Mesothelial cell of epicardium (in vitro differentiated cells): ENCODE measurements around the gene BAZ1B. TPM values are rescaled to one million over a fixed set of nuclear protein-coding genes. Genes with fewer than 3 reads are reported as not detected.

Experiments used
- DNase-seq, 2 experiments: peaks; one replicate each; pipeline ENCODE4 v3.0.0; 2021; ENCODE audit warnings: low spot score in 2 of 2; ENCODE audit not compliant: unreplicated experiment in 2 of 2
- H3K27ac Mint-ChIP-seq: 2 replicates; pipeline ENCODE4 v1.8.0; 2021; ENCODE audit warnings: mixed read lengths
- H3K27me3 Mint-ChIP-seq: 2 replicates; pipeline ENCODE4 v1.8.0; 2021; ENCODE audit warnings: low read depth, mixed read lengths
- H3K36me3 Mint-ChIP-seq: 2 replicates; pipeline ENCODE4 v1.8.0; 2021; ENCODE audit warnings: mixed read lengths
- H3K4me1 Mint-ChIP-seq: 2 replicates; pipeline ENCODE4 v1.8.0; 2021; ENCODE audit warnings: mixed read lengths
- H3K4me3 Mint-ChIP-seq: 2 replicates; pipeline ENCODE4 v1.8.0; 2021; ENCODE audit warnings: mild to moderate bottlenecking, moderate library complexity, mixed read lengths
- H3K9me3 Mint-ChIP-seq: 2 replicates; pipeline ENCODE4 v1.8.0; 2021; ENCODE audit warnings: mixed read lengths
- total RNA-seq: library from RNA; stranded (reverse); gene quantifications from 3 replicates; pipeline ENCODE4 v1.2.1, GENCODE V29; 2021
- TF ChIP-seq, protein P1 (sequence below): fragments of 200-600 bp; sonication (generic); IDR thresholded peaks from one replicate; pipeline ENCODE4 v1.5.0; 2021; ENCODE audit warnings: antibody characterized with exemption; ENCODE audit not compliant: unreplicated experiment

BAZ1B gene
- total RNA-seq, 1 donor from 2014 or later = 77.8 TPM

DNA sequence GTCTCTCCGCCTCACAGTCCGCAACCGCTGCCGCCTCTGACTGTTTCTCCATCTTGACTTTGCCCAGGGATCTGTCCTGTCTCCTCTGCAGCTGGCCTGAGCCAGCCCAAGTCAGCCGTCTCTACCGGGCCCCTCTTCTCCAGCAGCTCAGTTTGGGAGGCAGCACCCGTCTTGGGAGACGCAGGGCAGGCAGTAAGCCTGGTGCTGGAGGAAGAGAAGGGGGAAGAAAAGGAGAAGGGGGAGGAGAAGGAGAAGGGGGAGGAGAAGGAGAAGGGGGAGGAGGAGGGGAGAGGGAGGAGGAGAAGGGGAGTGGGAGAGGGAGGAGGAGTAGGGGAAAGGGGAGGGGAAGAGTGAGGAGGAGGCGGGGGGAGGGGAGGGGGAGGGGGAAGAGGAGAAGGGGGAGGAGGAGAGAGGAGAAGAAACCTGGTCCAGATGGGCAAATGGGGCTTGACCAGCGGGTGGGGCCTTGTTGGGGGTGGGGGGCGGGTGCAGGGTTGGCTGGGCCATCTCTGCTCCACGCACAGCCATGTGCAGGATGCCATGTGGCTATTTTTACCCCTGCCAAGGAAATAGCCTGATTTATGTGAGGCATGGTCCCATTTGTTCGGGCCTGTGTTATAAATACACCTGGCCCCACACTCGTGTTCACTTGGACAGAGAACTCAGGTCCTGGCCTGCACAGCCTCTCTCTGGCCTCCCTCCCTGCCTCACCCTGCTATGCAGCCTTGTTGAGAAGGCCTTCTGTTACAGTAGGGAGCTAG is 124.4 kb downstream of the BAZ1B start:
- no peaks in the 10 kb centered on the region for H3K9me3 Mint-ChIP-seq
- H3K36me3 Mint-ChIP-seq = no peaks in the 10 kb centered on the region
- H3K27ac Mint-ChIP-seq = peak overlapping the region; percentile 37
- DNase-seq = no peak
- peak overlapping the region; percentile 57 for H3K4me3 Mint-ChIP-seq
- peaks cover 4% of the 10 kb centered on the region for H3K4me1 Mint-ChIP-seq
- H3K27me3 Mint-ChIP-seq = peaks cover 3% of the 10 kb centered on the region
- TF ChIP-seq, protein P1, sequence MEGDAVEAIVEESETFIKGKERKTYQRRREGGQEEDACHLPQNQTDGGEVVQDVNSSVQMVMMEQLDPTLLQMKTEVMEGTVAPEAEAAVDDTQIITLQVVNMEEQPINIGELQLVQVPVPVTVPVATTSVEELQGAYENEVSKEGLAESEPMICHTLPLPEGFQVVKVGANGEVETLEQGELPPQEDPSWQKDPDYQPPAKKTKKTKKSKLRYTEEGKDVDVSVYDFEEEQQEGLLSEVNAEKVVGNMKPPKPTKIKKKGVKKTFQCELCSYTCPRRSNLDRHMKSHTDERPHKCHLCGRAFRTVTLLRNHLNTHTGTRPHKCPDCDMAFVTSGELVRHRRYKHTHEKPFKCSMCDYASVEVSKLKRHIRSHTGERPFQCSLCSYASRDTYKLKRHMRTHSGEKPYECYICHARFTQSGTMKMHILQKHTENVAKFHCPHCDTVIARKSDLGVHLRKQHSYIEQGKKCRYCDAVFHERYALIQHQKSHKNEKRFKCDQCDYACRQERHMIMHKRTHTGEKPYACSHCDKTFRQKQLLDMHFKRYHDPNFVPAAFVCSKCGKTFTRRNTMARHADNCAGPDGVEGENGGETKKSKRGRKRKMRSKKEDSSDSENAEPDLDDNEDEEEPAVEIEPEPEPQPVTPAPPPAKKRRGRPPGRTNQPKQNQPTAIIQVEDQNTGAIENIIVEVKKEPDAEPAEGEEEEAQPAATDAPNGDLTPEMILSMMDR = no peak

DNA sequence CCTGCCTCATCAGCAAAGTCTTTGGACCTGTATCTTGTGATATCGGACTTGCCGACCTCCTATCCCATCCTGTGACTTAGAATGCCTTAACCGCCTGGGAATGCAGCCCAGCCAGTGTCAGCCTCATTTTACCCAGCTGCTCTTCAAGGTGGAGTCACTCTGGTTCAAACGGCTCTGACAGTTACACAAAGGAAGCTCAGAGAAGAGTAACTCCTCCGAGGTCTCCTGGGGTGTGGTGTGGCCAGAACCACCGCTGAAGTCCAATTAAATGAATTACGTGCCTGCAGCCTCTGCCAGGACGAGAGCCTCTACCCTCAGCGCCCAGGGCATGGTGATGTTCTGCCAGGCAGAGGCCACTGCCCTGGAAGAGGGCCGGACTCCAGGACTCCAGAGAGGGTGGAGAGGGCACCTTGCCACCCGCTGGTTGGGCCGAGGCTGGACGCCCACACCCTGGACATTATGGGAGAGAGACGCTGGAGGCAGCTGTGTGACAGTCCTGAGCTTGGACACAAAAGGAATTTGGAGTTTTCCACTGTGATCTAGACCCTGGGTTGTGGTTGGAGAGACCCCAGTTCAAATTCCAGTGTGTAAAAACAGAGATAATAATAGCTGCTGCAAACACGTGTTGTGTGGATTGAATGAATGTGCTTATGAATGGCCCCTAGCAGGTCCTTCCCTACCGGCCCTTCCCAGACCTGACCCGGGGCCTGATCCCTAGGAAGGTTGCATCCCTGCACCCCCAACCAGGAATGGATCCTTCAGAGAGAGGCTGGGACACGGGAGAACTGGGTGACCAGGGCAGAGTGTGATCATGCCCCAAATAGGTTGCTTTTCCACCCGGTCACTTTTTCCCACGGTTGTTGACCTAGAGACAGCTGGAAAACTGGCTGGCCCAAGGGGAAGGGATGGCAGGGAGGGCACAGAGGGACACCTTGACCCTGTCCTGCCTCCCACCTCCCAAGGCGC is 126.3 kb downstream of the BAZ1B start:
- H3K4me1 Mint-ChIP-seq = peaks cover 4% of the 10 kb centered on the region

DNA sequence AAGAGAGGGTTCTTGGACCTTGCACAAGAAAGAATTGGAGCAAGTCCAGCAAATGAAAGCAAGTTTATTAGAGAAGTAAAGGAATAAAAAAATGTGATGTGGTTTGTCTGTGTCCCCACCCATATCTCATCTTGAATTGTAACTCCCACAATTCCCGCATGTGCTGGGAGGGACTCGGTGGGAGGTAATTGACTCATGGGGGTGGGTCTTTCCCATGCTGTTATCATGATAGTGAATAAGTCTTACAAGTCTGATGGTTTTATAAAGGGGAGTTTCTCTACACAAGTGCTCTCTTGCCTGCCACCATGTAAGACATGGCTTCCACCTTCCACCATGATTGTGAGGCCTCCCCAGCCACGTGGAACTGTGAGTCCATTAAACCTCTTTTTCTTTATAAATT is 127.7 kb downstream of the BAZ1B start:
- peaks cover 4% of the 10 kb centered on the region for H3K4me1 Mint-ChIP-seq
- H3K4me3 Mint-ChIP-seq = no peak overlapping the region
- H3K9me3 Mint-ChIP-seq = peaks cover 15% of the 10 kb centered on the region
- TF ChIP-seq, protein P1 = no peak
- H3K36me3 Mint-ChIP-seq = no peaks in the 10 kb centered on the region
- no peak for DNase-seq
- peaks cover 8% of the 10 kb centered on the region for H3K27me3 Mint-ChIP-seq
- H3K27ac Mint-ChIP-seq = no peak overlapping the region

More for the DNA sequence above, 126.3 kb downstream of the BAZ1B start:
- Mint-ChIP-seq H3K4me3 (no peak overlapping the region), H3K36me3 (no peaks in the 10 kb centered on the region), H3K9me3 (peaks cover 8% of the 10 kb centered on the region), H3K27me3 (peaks cover 8% of the 10 kb centered on the region), H3K27ac (no peak overlapping the region)
- DNase-seq = no peak
- TF ChIP-seq, protein P1 = no peak

DNA sequence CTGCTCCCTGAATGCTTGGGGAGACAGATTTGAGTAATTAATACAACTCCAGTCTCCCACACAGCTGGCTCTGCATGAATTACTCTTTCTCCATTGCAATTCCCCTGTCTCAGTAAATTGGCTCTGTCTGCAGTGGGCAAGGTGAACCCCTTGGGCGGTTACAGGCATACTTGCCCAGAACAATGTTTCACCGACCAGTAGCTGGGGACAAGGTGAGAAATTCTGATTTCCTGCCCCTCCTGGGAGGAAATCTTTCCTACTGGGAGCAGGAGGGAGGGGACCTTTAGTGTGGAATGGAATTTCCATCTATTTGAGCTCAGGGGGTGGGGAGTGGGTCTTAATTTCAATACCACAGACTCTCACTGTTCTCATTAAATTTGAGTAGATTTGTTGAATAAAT is 130.7 kb downstream of the BAZ1B start:
- peaks cover 5% of the 10 kb centered on the region for H3K27me3 Mint-ChIP-seq
- H3K4me3 Mint-ChIP-seq = no peak overlapping the region
- no peak overlapping the region for H3K27ac Mint-ChIP-seq
- no peaks in the 10 kb centered on the region for H3K4me1 Mint-ChIP-seq
- H3K36me3 Mint-ChIP-seq = no peaks in the 10 kb centered on the region
- DNase-seq = no peak
- peaks cover 37% of the 10 kb centered on the region for H3K9me3 Mint-ChIP-seq
- TF ChIP-seq, protein P1 = no peak

Other genes starting within 250 kb of the BAZ1B start
- gene NSUN5, start 213.5 kb downstream of the BAZ1B start, total RNA-seq = 18.6 to 20.5 TPM (median 19.8 TPM) in 3 replicates
- gene TRIM50, start 194.2 kb downstream of the BAZ1B start, total RNA-seq = not detected in 3 replicates
- gene FKBP6, start 194.1 kb downstream of the BAZ1B start, total RNA-seq = not detected in 3 replicates
- gene FZD9, start 88.5 kb downstream of the BAZ1B start, total RNA-seq = 0.66 to 1.1 TPM (median 1.0 TPM) in 3 replicates
- gene BCL7B, start 35.4 kb upstream of the BAZ1B start, total RNA-seq = 38.2 to 42.5 TPM (median 40.4 TPM) in 3 replicates
- 51.5 to 52.2 TPM (median 51.6 TPM) in 3 replicates for gene TBL2, start 56.3 kb upstream of the BAZ1B start, total RNA-seq
- 1.5 to 2.6 TPM (median 2.0 TPM) in 3 replicates for gene MLXIPL, start 102.2 kb upstream of the BAZ1B start, total RNA-seq
- 15.4 to 16.7 TPM (median 16.1 TPM) in 3 replicates for gene VPS37D, start 145.5 kb upstream of the BAZ1B start, total RNA-seq
- 13.1 to 14.8 TPM (median 14.6 TPM) in 3 replicates for gene DNAJC30, start 161.2 kb upstream of the BAZ1B start, total RNA-seq
- 64.2 to 70.2 TPM (median 69.1 TPM) in 3 replicates for gene BUD23, start 161.3 kb upstream of the BAZ1B start, total RNA-seq
- 12.5 to 15.5 TPM (median 13.2 TPM) in 3 replicates for gene STX1A, start 197.4 kb upstream of the BAZ1B start, total RNA-seq
- gene ABHD11, start 216.5 kb upstream of the BAZ1B start, total RNA-seq = 33.9 to 40.7 TPM (median 35.2 TPM) in 3 replicates
- 10.5 to 11.0 TPM (median 10.6 TPM) in 3 replicates for gene CLDN3, start 248.0 kb upstream of the BAZ1B start, total RNA-seq